ENCODE measurements around the gene EP300. TPM values are rescaled to one million over a fixed set of nuclear protein-coding genes. Genes with fewer than 3 reads are reported as not detected.
"Not testable (repeated sequence)": the region's sequence is repeated elsewhere in the genome, so short reads cannot be mapped to it uniquely, and the experiment has no call there.

EP300 gene
- total RNA-seq, 1 donor from 2014 or later, result 159 TPM

- no peak for TF ChIP-seq CTCF (IDR thresholded peaks at IDR 0.05)
- no peaks in the 10 kb centered on the region for H3K27me3 Mint-ChIP-seq
- ChIA-PET CTCF (interaction anchor here (3.3 kb wide), 1 partner anchor 174 kb away, joined by 11 read pairs; no protein-coding TSS in a partner anchor), POLR2A (interaction anchor here (0.5 to 10.4 kb wide), 5 partner anchors 28 to 173 kb away, joined by 3 to 245 read pairs (median 5); partner anchors contain the start of gene RBX1)
- H3K9me3 Mint-ChIP-seq, result no peaks in the 10 kb centered on the region
- ATAC-seq (ENCODE audit: low read depth), result no peak
- peaks cover 67% of the 10 kb centered on the region for H3K4me1 Mint-ChIP-seq
- no peak overlapping the region for H3K27ac Mint-ChIP-seq
- peak overlapping the region; percentile 59 for H3K4me3 Mint-ChIP-seq
- intact Hi-C loops (cut with micrococcal nuclease), result loop anchor here (5.0 to 10.0 kb wide), 2 partner anchors 41 to 348 kb away; partner anchors contain the start of gene TOB2
- DNase-seq, result no peak
- peaks cover 45% of the 10 kb centered on the region for H3K36me3 Mint-ChIP-seq (ENCODE audit: low read depth)
These were observed 4.0 kb downstream of the EP300 start for GRCh38 chr22:41096391-41096790.

GRCh38 chr22:41096841-41097240 is 4.4 kb downstream of the EP300 start:
- ATAC-seq (ENCODE audit: low read depth), result no peak
- peaks cover 70% of the 10 kb centered on the region for H3K4me1 Mint-ChIP-seq
- no peaks in the 10 kb centered on the region for H3K27me3 Mint-ChIP-seq
- ChIA-PET CTCF (interaction anchor here (1.1 to 3.3 kb wide), 2 partner anchors 75 to 174 kb away, joined by 3 to 11 read pairs; no protein-coding TSS in a partner anchor), POLR2A (interaction anchor here (0.5 to 10.4 kb wide), 5 partner anchors 28 to 174 kb away, joined by 3 to 245 read pairs (median 5); partner anchors contain the start of gene RBX1)
- no peak overlapping the region for H3K27ac Mint-ChIP-seq
- DNase-seq, result no peak
- no peak for TF ChIP-seq CTCF (IDR thresholded peaks at IDR 0.05)
- intact Hi-C loops (cut with micrococcal nuclease), result loop anchor here (5.0 to 10.0 kb wide), 2 partner anchors 40 to 348 kb away; partner anchors contain the start of gene TOB2
- H3K4me3 Mint-ChIP-seq, result peak overlapping the region; percentile 28
- no peaks in the 10 kb centered on the region for H3K9me3 Mint-ChIP-seq
- peaks cover 45% of the 10 kb centered on the region for H3K36me3 Mint-ChIP-seq (ENCODE audit: low read depth)

- Mint-ChIP-seq H3K4me1 (peaks cover 84% of the 10 kb centered on the region), H3K27ac (no peak overlapping the region), H3K36me3 (ENCODE audit: low read depth) (peaks cover 48% of the 10 kb centered on the region), H3K4me3 (no peak overlapping the region), H3K9me3 (no peaks in the 10 kb centered on the region), H3K27me3 (no peaks in the 10 kb centered on the region)
- no peak for TF ChIP-seq CTCF (IDR thresholded peaks at IDR 0.05)
- ATAC-seq (ENCODE audit: low read depth), result no peak
- ChIA-PET POLR2A (interaction anchor here (10.4 kb wide), 1 partner anchor 147 kb away, joined by 245 read pairs; the partner anchor contains the start of gene RBX1), CTCF (no interaction called here)
- intact Hi-C loops (cut with micrococcal nuclease), result loop anchor here (5.0 to 10.0 kb wide), 2 partner anchors 38 to 346 kb away; partner anchors contain the start of gene TOB2
- DNase-seq, result no peak
These were observed 6.6 kb downstream of the EP300 start for GRCh38 chr22:41099036-41099435.

GRCh38 chr22:41106122-41106968 is 14.0 kb downstream of the EP300 start:
- POLR2A ChIA-PET, result interaction anchor here (0.7 to 1.0 kb wide), 2 partner anchors 155 kb away, joined by 3 read pairs; partner anchors contain the start of gene RBX1
- no peaks in the 10 kb centered on the region for H3K27me3 Mint-ChIP-seq
- H3K36me3 Mint-ChIP-seq (ENCODE audit: low read depth), result peaks cover 42% of the 10 kb centered on the region
- H3K9me3 Mint-ChIP-seq, result no peaks in the 10 kb centered on the region
- ATAC-seq (ENCODE audit: low read depth), result no peak
- no peak for DNase-seq
- peak overlapping the region; percentile 8 for H3K27ac Mint-ChIP-seq
- CTCF ChIA-PET, result interaction anchor here (3.2 kb wide), 1 partner anchor 184 kb away, joined by 12 read pairs; no protein-coding TSS in a partner anchor
- no peak overlapping the region for H3K4me3 Mint-ChIP-seq
- no peak for TF ChIP-seq CTCF (IDR thresholded peaks at IDR 0.05)
- intact Hi-C loops (cut with micrococcal nuclease), result loop anchor here (2.0 kb wide), 1 partner anchor 14 kb away; the partner anchor contains the start of gene EP300
- H3K4me1 Mint-ChIP-seq, result peaks cover 51% of the 10 kb centered on the region

GRCh38 chr22:41106969-41107325 is 14.6 kb downstream of the EP300 start:
- H3K27ac Mint-ChIP-seq; CTCF ChIA-PET; H3K27me3 Mint-ChIP-seq; H3K4me3 Mint-ChIP-seq; ATAC-seq (ENCODE audit: low read depth); H3K9me3 Mint-ChIP-seq; DNase-seq: not testable (repeated sequence)
- peaks cover 46% of the 10 kb centered on the region for H3K4me1 Mint-ChIP-seq
- H3K36me3 Mint-ChIP-seq (ENCODE audit: low read depth), result peaks cover 41% of the 10 kb centered on the region
- intact Hi-C loops (cut with micrococcal nuclease), result loop anchor here (2.0 kb wide), 1 partner anchor 14 kb away; the partner anchor contains the start of gene EP300
- POLR2A ChIA-PET, result interaction anchor here (1.0 kb wide), 1 partner anchor 156 kb away, joined by 3 read pairs; the partner anchor contains the start of gene RBX1
